HepG2 (cell line): ENCODE data around the gene HK2. TPM values are rescaled to one million over a fixed set of nuclear protein-coding genes. Genes with fewer than 3 reads are reported as not detected.
A peak's percentile ranks its signal among the peaks of the same experiment; 100 is the strongest.

ENCODE experiments used
- ATAC-seq: fragments of 200-7000 bp; cut with Tn5 transposase; 3 replicates; pipeline ENCODE4 v1.9.1; 2020; ENCODE audit warnings: mild to moderate bottlenecking, moderate library complexity
- BruUV-seq: library from RNA; stranded (reverse); fragments of 400-500 nt; replicated peaks from 2 replicates; lab custom pipeline; 2021; lab: Mats Ljungman, UMichigan
- CTCF ChIA-PET: fragments of 300-600 bp; formaldehyde crosslinking; extraction: SDS; loops from one replicate; lab custom pipeline; 2021; ENCODE audit warnings: low total read pairs, inconsistent platforms, low intra/inter-chr PET ratio; lab: Yijun Ruan, JAX
- POLR2A ChIA-PET: fragments of 350-600 bp; sonication (Branson Sonifier 250); formaldehyde crosslinking; loops from one replicate; lab custom pipeline; 2020; ENCODE audit warnings: antibody characterized with exemption, inconsistent platforms; lab: Yijun Ruan, JAX
- DNase-seq: peaks from one replicate; pipeline ENCODE4 v3.0.0-alpha.2; 2015; ENCODE audit warnings: low spot score
- FAIRE-seq: peaks from 3 replicates; lab custom pipeline; 2011; peaks lifted over from hg19 to GRCh38; lab: Jason Lieb, UNC
- H2AFZ ChIP-seq: one replicate; pipeline ENCODE4 v1.6.1; 2011; ENCODE audit warnings: low read length, inconsistent platforms
- H3K27ac ChIP-seq: fragments of 300-600 bp; 3 replicates; pipeline ENCODE4 v1.8.0; 2011; ENCODE audit warnings: mixed run types, mild to moderate bottlenecking, mixed read lengths, low read length, inconsistent platforms; ENCODE audit not compliant: insufficient read depth; ENCODE audit errors: extremely low read length
- H3K27me3 ChIP-seq, 2 experiments: fragments of 200-600 bp in 1 of 2; 2 replicates in 1 of 2; 3 replicates in 1 of 2; pipeline versions ENCODE4 v1.6.0 to v1.8.0; 2011; ENCODE audit warnings: low read length in 2 of 2, mild to moderate bottlenecking in 2 of 2, moderate library complexity in 2 of 2, inconsistent platforms in 1 of 2; ENCODE audit not compliant: insufficient read depth in 2 of 2, control insufficient read depth in 1 of 2
- H3K36me3 ChIP-seq, 2 experiments: fragments of 200-600 bp in 1 of 2; replicated peaks in 1 of 2; 2 replicates in 1 of 2; 3 replicates in 1 of 2; pipeline versions ENCODE4 v1.5.1 to v1.8.0; 2011; ENCODE audit warnings: low read length in 2 of 2, inconsistent platforms in 1 of 2; ENCODE audit not compliant: insufficient read depth in 2 of 2, control insufficient read depth in 1 of 2
- H3K4me1 ChIP-seq: 2 replicates; pipeline ENCODE4 v1.5.1; 2012; ENCODE audit warnings: low read length, inconsistent platforms; ENCODE audit not compliant: insufficient read depth
- H3K4me2 ChIP-seq: 2 replicates; pipeline ENCODE4 v1.6.0; 2011; ENCODE audit warnings: low read depth, low read length, inconsistent platforms
- H3K4me3 ChIP-seq, 3 experiments: fragments of 200-600 bp in 1 of 3; sonication (generic), shearing (Covaris generic) in 1 of 3; replicated peaks in 1 of 3; 2 replicates each; pipeline ENCODE4 v1.5.1; 2011 to 2016; ENCODE audit warnings: low read length in 3 of 3, inconsistent platforms in 2 of 3, low read depth in 2 of 3, mild to moderate bottlenecking in 2 of 3, control low read depth in 1 of 3, mixed read lengths in 1 of 3; ENCODE audit not compliant: insufficient read depth in 1 of 3
- H3K79me2 ChIP-seq: one replicate; pipeline ENCODE4 v1.6.1; 2011; ENCODE audit warnings: low read length, inconsistent platforms; ENCODE audit not compliant: insufficient read depth
- H3K9ac ChIP-seq: 2 replicates; pipeline ENCODE4 v1.6.0; 2011; ENCODE audit warnings: mild to moderate bottlenecking, low read depth, low read length, inconsistent platforms; ENCODE audit not compliant: insufficient read depth
- H3K9me3 ChIP-seq: 2 replicates; pipeline ENCODE4 v1.5.1; 2012; ENCODE audit warnings: mild to moderate bottlenecking, low read length
- H4K20me1 ChIP-seq: 2 replicates; pipeline ENCODE4 v1.6.0; 2011; ENCODE audit warnings: inconsistent platforms, mild to moderate bottlenecking, low read length, moderate library complexity; ENCODE audit not compliant: insufficient read depth
- ADNP ChIP-seq: sonication (generic); formaldehyde crosslinking; IDR thresholded peaks from 2 replicates; pipeline ENCODE4 v1.4.0; 2020; ENCODE audit warnings: missing genetic modification reagents
- DR1 ChIP-seq: sonication (generic); formaldehyde crosslinking; IDR thresholded peaks from 2 replicates; pipeline ENCODE4 v1.8.0; 2021; ENCODE audit warnings: mild to moderate bottlenecking, missing genetic modification reagents, inconsistent platforms
- GATA4 ChIP-seq: sonication (generic); IDR thresholded peaks from 2 replicates; pipeline ENCODE4 v1.6.1; 2016; ENCODE audit warnings: antibody characterized with exemption, low read depth, borderline replicate concordance
- HMGA1 ChIP-seq: sonication (generic); formaldehyde crosslinking; conservative IDR thresholded peaks from 2 replicates; pipeline ENCODE4 v1.4.0; 2020; ENCODE audit warnings: missing genetic modification reagents
- MAFG ChIP-seq: sonication (generic); formaldehyde crosslinking; IDR thresholded peaks from 2 replicates; pipeline ENCODE4 v1.5.1; 2020; ENCODE audit warnings: mild to moderate bottlenecking, missing genetic modification reagents
- NRL ChIP-seq: sonication (generic); formaldehyde crosslinking; IDR thresholded peaks from 2 replicates; pipeline ENCODE4 v1.5.0; 2020; ENCODE audit warnings: missing genetic modification reagents, mild to moderate bottlenecking, moderate library complexity, borderline replicate concordance
- POLR2AphosphoS5 ChIP-seq: IDR thresholded peaks from 2 replicates; pipeline ENCODE4 v1.6.1; 2012; ENCODE audit warnings: low read depth, low read length
- RBM22 ChIP-seq: fragments of 200-400 bp; formaldehyde crosslinking; optimal IDR thresholded peaks from 2 replicates; pipeline ENCODE3; 2017; ENCODE audit warnings: mild to moderate bottlenecking, low read length, moderate library complexity
- SMAD1 ChIP-seq: sonication (generic); formaldehyde crosslinking; IDR thresholded peaks from 2 replicates; pipeline ENCODE4 v1.4.0; 2020; ENCODE audit warnings: missing genetic modification reagents, low read depth, mild to moderate bottlenecking, borderline replicate concordance
- SRSF1 ChIP-seq: fragments of 200-400 bp; formaldehyde crosslinking; optimal IDR thresholded peaks from 2 replicates; pipeline ENCODE3; 2017; ENCODE audit warnings: mild to moderate bottlenecking, low read depth, low read length, moderate library complexity
- ZNF232 ChIP-seq: sonication (generic); formaldehyde crosslinking; IDR thresholded peaks from 2 replicates; pipeline ENCODE4 v1.4.0; 2020; ENCODE audit warnings: missing genetic modification reagents, borderline replicate concordance
- ZNF883 ChIP-seq: sonication (generic); formaldehyde crosslinking; IDR thresholded peaks from 2 replicates; pipeline ENCODE4 v1.5.1; 2020; ENCODE audit warnings: mild to moderate bottlenecking, missing genetic modification reagents; ENCODE audit errors: not compliant biosample characterization
- WGBS: methylation state at CpG from one replicate; pipeline ENCODE4 v1.1.6; 2017; ENCODE audit warnings: low lambda C conversion rate; 5-methylcytosine and 5-hydroxymethylcytosine counted together
- in situ Hi-C: cut with HindIII; loops from 2 replicates; pipeline ENCODE4 v1.10.0; 2017; ENCODE audit warnings: low pct_unique_long_range_greater_than_20kb; ENCODE audit not compliant: extremely low pct_ligation_motif_present
- intact Hi-C: fragments of 100-400 bp; cut with micrococcal nuclease; formaldehyde crosslinking; loops from one replicate; pipeline ENCODE4 v1.10.0; 2022; ENCODE audit not compliant: unreplicated experiment
- polyA plus RNA-seq, 8 experiments: library from polyadenylated mRNA; depleted of rRNA in 3 of 8; stranded (reverse) in 7 of 8; unstranded in 1 of 8; fragments of >200 nt; fragmentation: Illumina TruSeq in 4 of 8; extraction: Trizol in 4 of 8; gene quantifications; 2 replicates each; pipeline versions ENCODE4 v1.2.1 to v1.2.3, GENCODE V29; 2011 to 2016; ENCODE audit warnings: low read depth in 4 of 8, missing spikeins in 1 of 8, mixed read lengths in 1 of 8; ENCODE audit not compliant: insufficient read depth in 1 of 8
- total RNA-seq, 5 experiments: library from RNA; depleted of rRNA; stranded (reverse); fragments of >200 nt; fragmentation: Illumina TruSeq; extraction: Trizol; gene quantifications; 2 replicates each; pipeline ENCODE4 v1.2.3, GENCODE V29; 2016; ENCODE audit warnings: low read depth in 1 of 5
- TF ChIP-seq, protein P1 (sequence below): sonication (generic); formaldehyde crosslinking; IDR thresholded peaks from 2 replicates; pipeline ENCODE4 v1.4.0; 2020; ENCODE audit warnings: missing genetic modification reagents
- TF ChIP-seq, protein P2 (sequence below): sonication (generic); formaldehyde crosslinking; IDR thresholded peaks from 2 replicates; pipeline ENCODE4 v1.5.0; 2020; ENCODE audit warnings: missing genetic modification reagents, mild to moderate bottlenecking, borderline replicate concordance

Gene HK2
- total and polyA plus RNA-seq, 2 of the 13 experiments (the other 11 are each of a cell fraction or from before 2014, with no cell fraction given) = 13.2 to 101 TPM

- TF ChIP-seq RBM22 (peak; percentile 62), SMAD1 (CRISPR knock-in tag) (no peak), ZNF883 (CRISPR knock-in tag) (no peak), MAFG (CRISPR knock-in tag) (no peak), DR1 (CRISPR knock-in tag) (no peak), GATA4 (no peak)
- TF ChIP-seq, protein P1, sequence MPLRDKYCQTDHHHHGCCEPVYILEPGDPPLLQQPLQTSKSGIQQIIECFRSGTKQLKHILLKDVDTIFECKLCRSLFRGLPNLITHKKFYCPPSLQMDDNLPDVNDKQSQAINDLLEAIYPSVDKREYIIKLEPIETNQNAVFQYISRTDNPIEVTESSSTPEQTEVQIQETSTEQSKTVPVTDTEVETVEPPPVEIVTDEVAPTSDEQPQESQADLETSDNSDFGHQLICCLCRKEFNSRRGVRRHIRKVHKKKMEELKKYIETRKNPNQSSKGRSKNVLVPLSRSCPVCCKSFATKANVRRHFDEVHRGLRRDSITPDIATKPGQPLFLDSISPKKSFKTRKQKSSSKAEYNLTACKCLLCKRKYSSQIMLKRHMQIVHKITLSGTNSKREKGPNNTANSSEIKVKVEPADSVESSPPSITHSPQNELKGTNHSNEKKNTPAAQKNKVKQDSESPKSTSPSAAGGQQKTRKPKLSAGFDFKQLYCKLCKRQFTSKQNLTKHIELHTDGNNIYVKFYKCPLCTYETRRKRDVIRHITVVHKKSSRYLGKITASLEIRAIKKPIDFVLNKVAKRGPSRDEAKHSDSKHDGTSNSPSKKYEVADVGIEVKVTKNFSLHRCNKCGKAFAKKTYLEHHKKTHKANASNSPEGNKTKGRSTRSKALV (CRISPR knock-in tag) = no peak
These were observed 46.3 kb downstream of the HK2 start (continued) for GRCh38 chr2:74880054-74880728.

DNA sequence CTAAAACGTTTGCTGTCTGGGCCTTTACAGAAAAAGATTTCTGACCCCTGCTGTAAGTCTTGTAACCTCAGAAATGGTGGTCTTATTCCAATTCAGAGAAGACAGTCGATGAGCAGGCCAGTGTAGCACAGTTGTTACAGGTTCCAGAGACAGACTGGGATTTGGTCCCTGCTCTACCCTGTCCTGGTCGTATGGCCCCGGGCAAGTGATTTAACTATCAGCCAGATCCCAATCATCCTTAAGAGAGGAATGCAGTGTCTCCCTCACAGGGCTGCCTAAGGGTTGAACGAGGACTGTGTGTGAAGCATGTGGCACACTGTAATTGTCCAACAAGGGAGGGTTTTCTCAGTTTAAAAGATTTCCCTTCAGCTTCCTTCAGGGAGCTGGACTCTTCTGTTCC is 47.2 kb downstream of the HK2 start:
- ATAC-seq = no peak
- no peaks in the 10 kb centered on the region for H3K27me3 ChIP-seq
- no peak for DNase-seq
- CTCF ChIA-PET = no interaction called here
- H3K4me2 ChIP-seq = no peak overlapping the region
- intact Hi-C loops = no loop called here
- no peak overlapping the region for H2AFZ ChIP-seq
- 89% methylated on average over 5 of the region's 5 CpGs for WGBS
- no peaks in the 10 kb centered on the region for H3K79me2 ChIP-seq
- TF ChIP-seq POLR2AphosphoS5 = 0 out of 2 replicates have a peak, but pooled peaks have one; percentile 18
- TF ChIP-seq SRSF1 = no peak
- no peak for TF ChIP-seq ZNF232 (CRISPR knock-in tag)
- TF ChIP-seq HMGA1 (CRISPR knock-in tag) = no peak
- TF ChIP-seq, protein P2, sequence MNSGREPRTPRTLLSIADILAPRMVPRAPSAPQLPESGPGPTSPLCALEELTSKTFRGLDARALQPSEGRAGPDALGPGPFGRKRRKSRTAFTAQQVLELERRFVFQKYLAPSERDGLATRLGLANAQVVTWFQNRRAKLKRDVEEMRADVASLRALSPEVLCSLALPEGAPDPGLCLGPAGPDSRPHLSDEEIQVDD (CRISPR knock-in tag) = no peak
- no peak for TF ChIP-seq ADNP (CRISPR knock-in tag)
- no peak for TF ChIP-seq NRL (CRISPR knock-in tag)
- peak; percentile 3 for TF ChIP-seq RBM22
- POLR2A ChIA-PET = no interaction called here
- no peak overlapping the region for H3K9ac ChIP-seq
- in situ Hi-C loops = no loop called here
- BruUV-seq = no TSS peak
- no peaks in the 10 kb centered on the region for H3K4me1 ChIP-seq
- no peak overlapping the region for H3K27ac ChIP-seq
- no peak for FAIRE-seq
- H3K4me3 ChIP-seq = no peak overlapping the region
- no peaks in the 10 kb centered on the region for H4K20me1 ChIP-seq
- peaks cover 86 to 97% of the 10 kb centered on the region in 2 experiments for H3K36me3 ChIP-seq
- no peaks in the 10 kb centered on the region for H3K9me3 ChIP-seq
